Measurements from ENCODE around the gene ZNF423.

ZNF423 gene

GRCh38 chr16:49515861-49516260 lies 340.1 kb downstream of the ZNF423 start:
- H3K9me3 ChIP-seq (ENCODE audit: control insufficient read depth, insufficient read depth, low read length) = no peaks in the 10 kb centered on the region
- H3F3A ChIP-seq (ENCODE audit: control insufficient read depth, insufficient read depth) = no peaks in the 10 kb centered on the region
- no peak for TF ChIP-seq CTCF (IDR thresholded peaks at IDR 0.05; ENCODE audit: low read depth, low read length, poor library complexity, severe bottlenecking)
- no peak for TF ChIP-seq EZH2phosphoT487 (IDR thresholded peaks at IDR 0.05; ENCODE audit: borderline replicate concordance, low read length)
- H3K27ac ChIP-seq (ENCODE audit: low read depth, low read length) = no peak overlapping the region
- no peaks in the 10 kb centered on the region for H3K36me3 ChIP-seq (ENCODE audit: control insufficient read depth, low read length)
- no peaks in the 10 kb centered on the region for H4K20me1 ChIP-seq (ENCODE audit: control insufficient read depth, insufficient read depth, low read depth, low read length)
- no peak overlapping the region for H3K4me3 ChIP-seq (ENCODE audit: low read length)
- peaks cover 6% of the 10 kb centered on the region; the same call in 1 of the 2 replicates for H3K4me1 ChIP-seq (ENCODE audit: control insufficient read depth, low read length)
- H3K27me3 ChIP-seq (ENCODE audit: control insufficient read depth, low read length) = no peaks in the 10 kb centered on the region; the same call in 1 of the 2 replicates
- no peak overlapping the region for H3K4me2 ChIP-seq (ENCODE audit: low read length)
- H3K9me2 ChIP-seq (replicated peaks; ENCODE audit: control insufficient read depth, low read length) = no peaks in the 10 kb centered on the region
- H3K79me2 ChIP-seq (ENCODE audit: control insufficient read depth, low read length) = no peaks in the 10 kb centered on the region

- H3K27me3 ChIP-seq (ENCODE audit: control insufficient read depth, low read length) = no peaks in the 10 kb centered on the region; the same call in 1 of the 2 replicates
- H3K4me2 ChIP-seq (ENCODE audit: low read length) = no peak overlapping the region
- H3K4me1 ChIP-seq (ENCODE audit: control insufficient read depth, low read length) = no peaks in the 10 kb centered on the region
- no peak overlapping the region for H3K4me3 ChIP-seq (ENCODE audit: low read length)
- no peaks in the 10 kb centered on the region for H3F3A ChIP-seq (ENCODE audit: control insufficient read depth, insufficient read depth)
- TF ChIP-seq EZH2phosphoT487 (IDR thresholded peaks at IDR 0.05; ENCODE audit: borderline replicate concordance, low read length) (no peak), CTCF (IDR thresholded peaks at IDR 0.05; ENCODE audit: low read depth, low read length, poor library complexity, severe bottlenecking) (no peak)
- H3K27ac ChIP-seq (ENCODE audit: low read depth, low read length) = no peak overlapping the region
- no peaks in the 10 kb centered on the region for H3K36me3 ChIP-seq (ENCODE audit: control insufficient read depth, low read length)
- H4K20me1 ChIP-seq (ENCODE audit: control insufficient read depth, insufficient read depth, low read depth, low read length) = no peaks in the 10 kb centered on the region
- H3K79me2 ChIP-seq (ENCODE audit: control insufficient read depth, low read length) = no peaks in the 10 kb centered on the region
- no peaks in the 10 kb centered on the region for H3K9me3 ChIP-seq (ENCODE audit: control insufficient read depth, insufficient read depth, low read length)
- no peaks in the 10 kb centered on the region for H3K9me2 ChIP-seq (replicated peaks; ENCODE audit: control insufficient read depth, low read length)
Observed at GRCh38 chr16:49515016-49515565, 340.8 kb downstream of the ZNF423 start.

GRCh38 chr16:49514073-49514980 lies 341.6 kb downstream of the ZNF423 start:
- Histone ChIP-seq H4K20me1 (ENCODE audit: control insufficient read depth, insufficient read depth, low read depth, low read length) (no peaks in the 10 kb centered on the region), H3K4me3 (ENCODE audit: low read length) (no peak overlapping the region), H3K4me2 (ENCODE audit: low read length) (no peak overlapping the region), H3K9me3 (ENCODE audit: control insufficient read depth, insufficient read depth, low read length) (no peaks in the 10 kb centered on the region), H3K27me3 (ENCODE audit: control insufficient read depth, low read length) (no peaks in the 10 kb centered on the region; the same call in 1 of the 2 replicates), H3K4me1 (ENCODE audit: control insufficient read depth, low read length) (no peaks in the 10 kb centered on the region), H3K27ac (ENCODE audit: low read depth, low read length) (no peak overlapping the region), H3K9me2 (replicated peaks; ENCODE audit: control insufficient read depth, low read length) (no peaks in the 10 kb centered on the region), H3F3A (ENCODE audit: control insufficient read depth, insufficient read depth) (no peaks in the 10 kb centered on the region), H3K79me2 (ENCODE audit: control insufficient read depth, low read length) (no peaks in the 10 kb centered on the region), H3K36me3 (ENCODE audit: control insufficient read depth, low read length) (no peaks in the 10 kb centered on the region)
- TF ChIP-seq EZH2phosphoT487 (IDR thresholded peaks at IDR 0.05; ENCODE audit: borderline replicate concordance, low read length) = no peak
- TF ChIP-seq CTCF (IDR thresholded peaks at IDR 0.05; ENCODE audit: low read depth, low read length, poor library complexity, severe bottlenecking) = no peak

All from DOHH2 (cell line).